Mesenchymal stem cell (in vitro differentiated cells and primary cell): ENCODE measurements around the gene TMEM114.

Experiments
- DNase-seq: peaks from one replicate; pipeline ENCODE4 v3.0.0-alpha.2; 2013
- H2AFZ ChIP-seq: one replicate; pipeline ENCODE4 v1.6.1; 2013; ENCODE audit warnings: low read depth, mild to moderate bottlenecking, control low read depth, inconsistent platforms, low read length, moderate library complexity
- H2AK5ac ChIP-seq: 2 replicates; pipeline ENCODE4 v1.6.1; 2013; ENCODE audit warnings: low read length, moderate library complexity, mild to moderate bottlenecking, inconsistent platforms; ENCODE audit not compliant: severe bottlenecking
- H2BK120ac ChIP-seq: one replicate; pipeline ENCODE4 v1.6.1; 2013; ENCODE audit warnings: low read depth, mild to moderate bottlenecking, inconsistent platforms, low read length, moderate library complexity
- H2BK12ac ChIP-seq, 2 experiments: one replicate each; pipeline ENCODE4 v1.6.1; 2013; ENCODE audit warnings: inconsistent platforms in 2 of 2, low read length in 2 of 2, mild to moderate bottlenecking in 2 of 2, moderate library complexity in 2 of 2, control low read depth in 1 of 2
- H2BK15ac ChIP-seq: one replicate; pipeline ENCODE4 v1.6.1; 2013; ENCODE audit warnings: mild to moderate bottlenecking, low read depth, inconsistent platforms; ENCODE audit not compliant: poor library complexity, severe bottlenecking
- H2BK5ac ChIP-seq: 2 replicates; pipeline ENCODE4 v1.6.1; 2013; ENCODE audit warnings: low read depth, mild to moderate bottlenecking, low read length, control low read depth, inconsistent platforms; ENCODE audit not compliant: poor library complexity, severe bottlenecking
- H3K14ac ChIP-seq, 2 experiments: one replicate each; pipeline ENCODE4 v1.6.1; 2013; ENCODE audit warnings: inconsistent platforms in 2 of 2, low read length in 2 of 2, control low read depth in 1 of 2, mild to moderate bottlenecking in 1 of 2, moderate library complexity in 1 of 2
- H3K18ac ChIP-seq, 2 experiments: one replicate each; pipeline ENCODE4 v1.6.1; 2013; ENCODE audit warnings: inconsistent platforms in 2 of 2, low read length in 2 of 2, control low read depth in 1 of 2, low read depth in 1 of 2, mild to moderate bottlenecking in 1 of 2
- H3K23ac ChIP-seq, 2 experiments: one replicate each; pipeline ENCODE4 v1.6.1; 2013; ENCODE audit warnings: inconsistent platforms in 2 of 2, low read length in 2 of 2, mild to moderate bottlenecking in 2 of 2, moderate library complexity in 2 of 2, control low read depth in 1 of 2
- H3K27ac ChIP-seq: 2 replicates; pipeline ENCODE4 v1.5.1; 2013; ENCODE audit warnings: mild to moderate bottlenecking, moderate library complexity, low read length, control low read depth, inconsistent platforms; ENCODE audit not compliant: poor library complexity, severe bottlenecking
- H3K27me3 ChIP-seq, 2 experiments: 2 replicates each; pipeline versions ENCODE4 v1.6.1 to v1.7.0; 2013; ENCODE audit warnings: low read length in 2 of 2, mild to moderate bottlenecking in 2 of 2, moderate library complexity in 2 of 2, control low read depth in 1 of 2, inconsistent platforms in 1 of 2; ENCODE audit not compliant: control insufficient read depth in 1 of 2, insufficient read depth in 1 of 2
- H3K36me3 ChIP-seq, 2 experiments: 2 replicates each; pipeline versions ENCODE4 v1.6.1 to v1.7.0; 2013; ENCODE audit warnings: low read length in 2 of 2, control low read depth in 1 of 2, inconsistent platforms in 1 of 2, low read depth in 1 of 2, mild to moderate bottlenecking in 1 of 2; ENCODE audit not compliant: insufficient read depth in 2 of 2, control insufficient read depth in 1 of 2
- H3K4ac ChIP-seq, 2 experiments: one replicate each; pipeline ENCODE4 v1.6.1; 2013; ENCODE audit warnings: inconsistent platforms in 2 of 2, low read length in 2 of 2, mild to moderate bottlenecking in 2 of 2, moderate library complexity in 2 of 2, control low read depth in 1 of 2, low read depth in 1 of 2
- H3K4me1 ChIP-seq: 2 replicates; pipeline ENCODE4 v1.6.1; 2013; ENCODE audit warnings: low read depth, low read length, control low read depth; ENCODE audit not compliant: control insufficient read depth, insufficient read depth
- H3K4me2 ChIP-seq: 2 replicates; pipeline ENCODE4 v1.6.1; 2013; ENCODE audit warnings: low read length, mild to moderate bottlenecking, inconsistent platforms; ENCODE audit not compliant: poor library complexity, severe bottlenecking
- H3K4me3 ChIP-seq, 2 experiments: 2 replicates each; pipeline versions ENCODE4 v1.5.1 to v1.7.0; 2013; ENCODE audit warnings: low read length in 2 of 2, mild to moderate bottlenecking in 2 of 2, control low read depth in 1 of 2, low read depth in 1 of 2; ENCODE audit not compliant: insufficient read depth in 1 of 2
- H3K79me1 ChIP-seq: replicated peaks from 2 replicates; pipeline ENCODE4 v1.6.1; 2013; ENCODE audit warnings: mild to moderate bottlenecking, control low read depth, low read length, inconsistent platforms; ENCODE audit not compliant: poor library complexity, severe bottlenecking
- H3K9ac ChIP-seq: 2 replicates; pipeline ENCODE4 v1.7.0; 2013; ENCODE audit warnings: mild to moderate bottlenecking, low read length, moderate library complexity
- H3K9me3 ChIP-seq: 2 replicates; pipeline ENCODE4 v1.7.0; 2013; ENCODE audit warnings: mild to moderate bottlenecking, low read length; ENCODE audit not compliant: control insufficient read depth
- H4K8ac ChIP-seq: one replicate; pipeline ENCODE4 v1.6.1; 2013; ENCODE audit warnings: inconsistent platforms, mild to moderate bottlenecking, low read length, moderate library complexity
- H4K91ac ChIP-seq: one replicate; pipeline ENCODE4 v1.6.1; 2013; ENCODE audit warnings: mild to moderate bottlenecking, low read length, inconsistent platforms
- WGBS: methylation state at CpG from one replicate; pipeline ENCODE4 v1.1.7; 2013; ENCODE audit warnings: mixed read lengths; 5-methylcytosine and 5-hydroxymethylcytosine counted together

TMEM114 gene

DNA sequence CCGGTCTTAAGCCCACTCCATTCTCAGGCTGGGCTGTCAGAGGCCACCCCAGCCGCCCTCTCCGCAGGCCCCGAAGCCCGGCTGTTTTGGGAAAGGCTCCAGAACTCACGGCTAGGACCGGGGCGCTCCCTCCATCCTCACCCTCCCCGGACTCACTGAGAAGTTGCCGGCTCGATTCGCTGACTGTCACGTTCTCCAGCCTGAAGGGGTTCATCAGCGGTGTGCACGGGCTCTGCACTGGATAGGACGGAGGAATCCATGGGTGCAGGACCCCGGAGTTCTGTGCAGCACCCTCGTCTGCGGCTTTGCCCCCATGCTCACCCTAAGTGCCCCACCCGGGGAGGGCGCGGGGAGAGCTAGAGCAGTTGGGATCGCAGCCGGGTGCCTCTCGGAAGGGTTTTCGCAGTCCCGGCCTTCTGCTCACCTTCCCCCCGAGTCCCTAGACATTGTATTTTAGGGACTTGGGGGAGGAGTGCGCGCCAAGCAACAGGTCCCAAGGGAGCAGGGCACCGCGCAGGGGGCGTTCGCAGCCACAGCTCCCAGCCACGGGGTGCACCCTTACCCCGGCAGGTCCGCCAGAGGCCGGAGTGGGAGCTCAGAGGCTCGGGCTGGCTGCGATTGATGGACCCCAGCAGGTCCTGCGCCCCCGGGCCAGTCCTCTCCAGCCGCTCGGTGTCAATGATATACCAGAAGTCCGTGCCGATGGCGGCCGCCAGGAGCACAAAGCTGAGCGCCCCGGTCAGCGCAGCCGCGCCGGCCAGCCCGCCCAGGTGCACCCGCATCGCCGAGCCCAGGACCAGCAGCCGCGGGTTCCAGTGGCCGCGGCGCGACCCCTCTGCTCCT lies 1.0 kb downstream of the TMEM114 start:
- Histone ChIP-seq H2BK12ac (no peak overlapping the region), H2AK5ac (no peak overlapping the region), H3K14ac (no peak overlapping the region), H4K91ac (no peak overlapping the region), H2AFZ (no peak overlapping the region), H3K18ac (no peak overlapping the region), H3K79me1 (no peaks in the 10 kb centered on the region), H3K27me3 (peaks cover 43 to 68% of the 10 kb centered on the region in 2 experiments), H3K4me1 (peaks cover 18% of the 10 kb centered on the region), H3K9ac (no peak overlapping the region), H3K9me3 (no peaks in the 10 kb centered on the region), H2BK120ac (no peak overlapping the region), H2BK5ac (no peak overlapping the region), H3K23ac (peak overlapping the region; percentile 2 to 43), H3K36me3 (peaks cover 0 to 3% of the 10 kb centered on the region in 2 experiments), H3K4ac (no peak overlapping the region), H4K8ac (no peak overlapping the region), H3K27ac (no peak overlapping the region), H2BK15ac (no peak overlapping the region), H3K4me3 (no peak overlapping the region), H3K4me2 (peak overlapping the region; percentile 18)
- no peak for DNase-seq
- WGBS = 1% methylated on average over 56 of the region's 64 CpGs

DNA sequence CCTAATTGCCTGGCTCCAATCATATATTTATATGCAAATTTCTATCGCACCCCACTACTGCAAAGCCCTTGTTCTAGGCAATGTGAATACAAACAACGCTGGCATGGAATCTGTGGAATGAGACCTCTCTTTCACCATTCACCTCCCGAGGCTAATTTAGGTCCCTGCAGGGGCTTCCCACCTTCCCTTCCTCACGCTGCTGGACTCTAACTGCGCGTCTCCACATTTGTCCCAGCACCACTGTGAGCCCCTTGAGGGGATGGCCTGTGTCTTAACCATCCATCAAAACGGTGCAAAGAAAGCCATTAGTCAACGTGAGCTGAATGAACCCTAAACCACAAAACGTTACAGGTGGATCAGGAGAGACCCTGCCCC lies 1.6 kb downstream of the TMEM114 start:
- H3K9ac ChIP-seq = no peak overlapping the region
- no peak overlapping the region for H2AK5ac ChIP-seq
- no peak overlapping the region for H2BK15ac ChIP-seq
- no peak overlapping the region for H2BK120ac ChIP-seq
- H3K4me1 ChIP-seq = peaks cover 20% of the 10 kb centered on the region
- under 1% methylated on average over 9 of the region's 9 CpGs for WGBS
- no peak overlapping the region for H2AFZ ChIP-seq
- peaks cover 0 to 3% of the 10 kb centered on the region in 2 experiments for H3K36me3 ChIP-seq
- no peak overlapping the region for H3K18ac ChIP-seq
- H2BK12ac ChIP-seq = no peak overlapping the region
- H3K4ac ChIP-seq = no peak overlapping the region
- H3K27me3 ChIP-seq = peaks cover 43 to 68% of the 10 kb centered on the region in 2 experiments
- no peak for DNase-seq
- H3K14ac ChIP-seq = no peak overlapping the region
- H4K91ac ChIP-seq = no peak overlapping the region
- no peak overlapping the region for H3K4me2 ChIP-seq
- H3K4me3 ChIP-seq = no peak overlapping the region
- no peaks in the 10 kb centered on the region for H3K9me3 ChIP-seq
- H2BK5ac ChIP-seq = no peak overlapping the region
- H3K79me1 ChIP-seq = no peaks in the 10 kb centered on the region
- H3K27ac ChIP-seq = no peak overlapping the region
- no peak overlapping the region for H4K8ac ChIP-seq
- H3K23ac ChIP-seq = peak overlapping the region in 1 of 2 experiments; percentile 2

DNA sequence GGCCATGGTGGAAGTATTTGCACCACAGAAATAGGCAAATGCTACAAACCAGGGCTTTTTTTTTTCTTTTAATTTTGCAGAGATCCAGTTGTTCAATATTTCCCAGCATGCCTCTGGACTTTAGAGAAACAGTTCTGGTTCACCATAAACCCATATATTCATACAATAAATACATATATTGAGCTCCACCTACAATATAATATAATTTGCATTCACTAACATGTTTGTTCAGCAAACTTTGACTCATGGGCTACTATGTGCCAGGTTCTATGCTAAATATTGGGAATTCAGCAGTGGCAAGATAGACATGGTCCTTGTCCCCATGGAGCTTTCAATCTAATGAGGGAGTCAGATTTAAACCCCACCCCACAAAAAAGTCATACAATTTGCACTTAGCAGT lies 3.2 kb downstream of the TMEM114 start:
- DNase-seq = no peak
- no peak overlapping the region for H2BK120ac ChIP-seq
- no peak overlapping the region for H2BK15ac ChIP-seq
- no peak overlapping the region for H2AFZ ChIP-seq
- H3K14ac ChIP-seq = no peak overlapping the region
- H3K36me3 ChIP-seq = peaks cover 0 to 3% of the 10 kb centered on the region in 2 experiments
- no peaks in the 10 kb centered on the region for H3K79me1 ChIP-seq
- no peak overlapping the region for H2BK5ac ChIP-seq
- H4K91ac ChIP-seq = no peak overlapping the region
- no peak overlapping the region for H2AK5ac ChIP-seq
- no peak overlapping the region for H4K8ac ChIP-seq
- H3K27ac ChIP-seq = no peak overlapping the region
- H3K9me3 ChIP-seq = no peaks in the 10 kb centered on the region
- peaks cover 43 to 60% of the 10 kb centered on the region in 2 experiments for H3K27me3 ChIP-seq
- no peak overlapping the region for H2BK12ac ChIP-seq
- no peak overlapping the region for H3K9ac ChIP-seq
- no peak overlapping the region for H3K4ac ChIP-seq
- H3K4me3 ChIP-seq = no peak overlapping the region
- H3K4me2 ChIP-seq = no peak overlapping the region
- H3K18ac ChIP-seq = no peak overlapping the region
- H3K23ac ChIP-seq = no peak overlapping the region
- H3K4me1 ChIP-seq = peaks cover 27% of the 10 kb centered on the region

DNA sequence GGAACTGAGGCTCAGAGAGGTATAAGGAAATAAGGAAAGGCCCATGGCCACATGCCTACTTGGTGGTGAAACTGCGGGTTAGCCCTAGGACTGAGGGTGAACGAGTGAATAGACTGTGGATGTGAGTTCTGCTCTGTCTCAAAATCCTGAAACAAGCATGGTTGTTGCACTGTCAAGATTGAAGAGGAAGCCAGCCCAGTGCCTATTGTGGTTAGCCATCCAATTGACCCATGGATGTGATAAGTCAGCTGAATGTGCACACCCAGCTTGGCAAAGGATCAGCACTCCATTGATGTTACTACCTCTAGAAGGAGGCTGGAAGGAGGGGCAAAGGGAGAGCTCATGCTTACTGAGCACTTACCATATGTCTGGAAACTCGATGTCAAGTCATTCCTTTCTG lies 4.5 kb downstream of the TMEM114 start:
- Histone ChIP-seq H3K9me3 (no peaks in the 10 kb centered on the region), H3K27me3 (peaks cover 36 to 51% of the 10 kb centered on the region in 2 experiments), H3K9ac (no peak overlapping the region), H2AK5ac (no peak overlapping the region), H3K36me3 (peaks cover 0 to 3% of the 10 kb centered on the region in 2 experiments), H3K23ac (no peak overlapping the region), H3K14ac (no peak overlapping the region), H3K27ac (no peak overlapping the region), H4K91ac (no peak overlapping the region), H3K79me1 (no peaks in the 10 kb centered on the region), H3K4me2 (no peak overlapping the region), H2BK12ac (no peak overlapping the region), H3K4ac (no peak overlapping the region), H2BK120ac (no peak overlapping the region), H4K8ac (no peak overlapping the region), H3K4me3 (no peak overlapping the region), H2AFZ (no peak overlapping the region), H3K4me1 (peaks cover 31% of the 10 kb centered on the region), H3K18ac (no peak overlapping the region), H2BK5ac (no peak overlapping the region), H2BK15ac (no peak overlapping the region)
- DNase-seq = no peak
- WGBS = 84% methylated on average over 3 of the region's 3 CpGs
